GM18505 (cell line): ENCODE measurements around the gene SEMA3F.
"Not testable (repeated sequence)": the region's sequence is repeated elsewhere in the genome, so short reads cannot be mapped to it uniquely, and the experiment has no call there.

Experiments used
- ATAC-seq: cut with Tn5 transposase; IDR thresholded peaks from one replicate; pipeline ENCODE4 v1.9.1; 2021; ENCODE audit not compliant: unreplicated experiment
- POLR2A ChIP-seq: IDR thresholded peaks from 4 replicates; pipeline ENCODE4 v1.6.1; 2011; ENCODE audit warnings: borderline replicate concordance; ENCODE audit not compliant: insufficient read depth, insufficient read length; ENCODE audit errors: extremely low read depth

The SEMA3F gene

DNA sequence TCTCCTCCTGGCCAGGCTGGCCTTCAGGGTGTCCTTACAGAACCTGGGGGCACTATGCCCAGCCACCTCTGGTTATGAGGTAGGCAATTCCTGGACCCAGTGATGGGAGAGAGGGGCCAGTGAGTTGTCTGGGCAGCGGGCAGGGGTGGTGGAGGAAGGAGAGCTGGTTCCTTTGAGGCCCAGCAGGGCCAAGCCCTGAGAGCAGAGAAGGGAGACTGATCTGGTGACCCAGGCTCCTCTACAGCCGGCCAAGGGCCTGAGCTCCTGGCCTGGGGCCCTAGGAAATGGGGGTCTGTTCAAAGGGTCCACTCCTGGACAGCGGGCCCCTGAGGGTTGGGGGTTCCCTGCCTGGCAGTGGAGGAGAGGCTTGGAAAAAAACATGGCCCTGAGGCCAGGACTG is 57.8 kb downstream of the SEMA3F start:
- TF ChIP-seq POLR2A, result no peak

DNA sequence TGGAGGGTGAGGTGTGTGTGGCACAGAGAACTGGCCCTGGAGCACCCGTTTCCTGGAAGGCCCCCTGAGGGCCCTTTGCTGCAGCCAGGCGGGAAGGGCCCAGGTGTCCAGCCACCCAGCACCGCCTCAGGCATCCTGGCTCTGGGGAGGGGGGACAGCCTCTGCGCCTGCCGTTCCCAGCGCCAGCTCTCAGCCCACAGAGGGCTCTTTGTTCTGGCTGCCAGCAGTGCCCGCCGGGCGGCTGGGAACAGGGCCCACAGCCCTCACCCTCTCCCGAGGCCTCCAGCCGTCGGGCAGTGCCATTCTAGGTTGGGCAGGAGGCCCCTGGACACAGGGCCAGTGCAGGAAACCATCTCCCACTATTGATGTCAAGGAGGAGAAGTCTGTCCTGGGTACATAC is 58.2 kb downstream of the SEMA3F start:
- no peak for ATAC-seq
- no peak for TF ChIP-seq POLR2A

More for the DNA sequence above, 57.8 kb downstream of the SEMA3F start:
- no peak for ATAC-seq

DNA sequence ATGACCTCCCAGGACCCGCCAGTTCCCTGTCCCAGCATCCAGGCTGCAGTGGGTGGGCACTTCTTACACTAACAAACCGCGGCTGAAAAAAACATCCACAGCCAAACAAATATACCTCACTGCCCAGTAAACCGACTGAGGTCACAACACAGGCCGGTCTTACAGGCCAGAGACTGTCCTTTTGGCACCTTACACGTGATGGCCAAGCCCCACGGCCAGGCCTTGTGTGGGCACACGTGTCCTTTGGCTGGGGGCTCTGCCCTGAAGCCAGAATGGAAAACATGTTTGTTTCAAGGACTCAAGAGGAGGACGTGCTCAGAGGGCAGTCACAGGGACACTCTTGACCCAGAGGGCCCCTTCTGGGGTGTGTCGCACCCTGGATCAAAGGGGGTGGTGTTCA is 59.7 kb downstream of the SEMA3F start:
- ATAC-seq, result no peak
- no peak for TF ChIP-seq POLR2A

DNA sequence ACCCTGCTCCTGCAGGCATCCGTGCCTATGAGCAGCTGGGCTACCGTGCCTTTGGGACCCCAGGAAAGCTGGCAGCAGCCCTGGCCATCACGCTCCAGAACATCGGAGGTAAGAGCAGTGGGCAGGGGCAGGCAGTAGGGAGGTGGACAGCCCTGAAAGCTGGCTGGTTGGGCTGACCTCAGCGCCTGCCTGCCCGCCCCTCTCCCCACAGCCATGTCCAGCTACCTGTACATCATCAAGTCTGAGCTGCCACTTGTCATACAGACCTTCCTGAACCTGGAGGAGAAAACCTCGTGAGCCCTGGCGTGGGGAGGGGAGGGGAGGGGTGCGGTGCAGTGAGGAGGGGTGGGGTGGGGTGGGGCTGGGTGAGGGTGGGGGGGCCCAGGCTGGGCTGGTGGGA is 60.4 kb downstream of the SEMA3F start:
- TF ChIP-seq POLR2A, result no peak
- no peak for ATAC-seq

DNA sequence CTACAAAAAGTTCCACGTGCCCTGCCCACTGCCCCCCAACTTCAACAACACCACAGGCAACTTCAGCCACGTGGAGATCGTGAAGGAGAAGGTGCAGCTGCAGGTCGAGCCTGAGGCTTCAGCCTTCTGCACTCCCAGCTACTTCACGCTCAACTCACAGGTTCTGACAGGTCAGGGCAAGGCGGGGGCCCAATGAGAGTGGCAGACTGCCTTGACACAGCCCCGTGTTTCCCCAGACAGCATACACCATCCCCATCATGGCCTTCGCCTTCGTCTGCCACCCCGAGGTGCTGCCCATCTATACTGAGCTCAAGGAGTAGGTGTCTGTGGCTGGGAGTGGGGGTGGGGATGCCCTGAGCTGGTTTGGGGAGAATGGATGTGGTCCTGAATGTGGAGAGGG is 62.6 kb downstream of the SEMA3F start:
- no peak for TF ChIP-seq POLR2A

DNA sequence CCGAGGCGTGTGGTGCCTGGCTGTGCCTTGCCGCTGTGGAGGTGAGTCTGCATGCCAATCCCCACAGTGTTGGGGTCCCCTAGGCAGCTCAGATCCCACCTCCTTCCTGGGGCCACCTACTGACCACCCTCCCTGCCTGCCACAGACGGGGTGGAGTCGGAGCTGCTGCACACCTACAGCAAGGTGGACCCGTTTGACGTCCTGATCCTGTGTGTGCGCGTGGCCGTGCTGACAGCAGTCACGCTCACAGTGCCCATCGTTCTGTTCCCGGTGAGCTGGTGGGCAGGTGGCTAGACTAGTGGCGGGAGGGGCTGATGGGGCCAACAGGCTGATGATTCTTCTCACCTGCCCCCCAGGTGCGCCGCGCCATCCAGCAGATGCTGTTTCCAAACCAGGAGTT is 63.3 kb downstream of the SEMA3F start:
- TF ChIP-seq POLR2A, result no peak
- no peak for ATAC-seq

More for the DNA sequence above, 62.6 kb downstream of the SEMA3F start:
- no peak for ATAC-seq

DNA sequence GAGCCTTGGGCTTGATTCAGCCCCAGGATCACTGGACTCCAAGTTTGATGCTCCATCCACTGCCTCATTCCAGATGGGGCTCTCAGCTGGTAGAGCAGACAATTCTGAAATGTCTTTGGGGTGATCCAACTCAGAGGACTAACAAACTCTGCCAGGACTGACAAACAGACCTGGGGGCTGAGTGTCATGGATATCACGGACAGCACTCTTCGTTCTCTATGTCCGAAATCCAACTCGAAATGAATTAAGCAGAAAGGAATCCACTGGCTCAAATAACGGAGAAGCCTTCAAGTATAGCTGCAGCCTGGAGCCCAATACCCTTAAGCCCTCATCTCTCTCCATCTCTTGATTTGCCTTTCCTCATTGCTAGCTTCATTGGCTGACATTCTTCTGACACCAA is 64.2 kb downstream of the SEMA3F start:
- ATAC-seq, result no peak
- TF ChIP-seq POLR2A, result no peak

DNA sequence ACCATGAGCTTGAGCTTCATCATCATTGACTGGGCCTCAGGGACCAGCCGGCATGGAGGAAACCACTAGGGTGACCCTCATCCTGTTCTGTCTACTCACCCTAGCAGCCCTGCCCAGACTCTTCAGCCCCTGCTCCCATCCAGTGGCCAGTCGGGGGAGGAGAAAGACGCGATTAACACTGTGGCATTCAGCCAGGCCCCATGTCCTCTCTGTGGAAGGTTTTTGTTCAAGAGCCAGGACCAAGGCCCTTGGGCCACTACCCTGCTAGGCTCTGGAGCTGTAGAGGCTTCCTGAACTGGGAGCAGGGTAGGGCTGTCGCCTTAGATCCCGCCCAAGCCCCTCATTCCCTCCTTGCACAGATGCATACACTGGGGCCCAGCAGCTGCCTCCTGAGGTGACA is 65.0 kb downstream of the SEMA3F start:
- no peak for ATAC-seq
- no peak for TF ChIP-seq POLR2A

DNA sequence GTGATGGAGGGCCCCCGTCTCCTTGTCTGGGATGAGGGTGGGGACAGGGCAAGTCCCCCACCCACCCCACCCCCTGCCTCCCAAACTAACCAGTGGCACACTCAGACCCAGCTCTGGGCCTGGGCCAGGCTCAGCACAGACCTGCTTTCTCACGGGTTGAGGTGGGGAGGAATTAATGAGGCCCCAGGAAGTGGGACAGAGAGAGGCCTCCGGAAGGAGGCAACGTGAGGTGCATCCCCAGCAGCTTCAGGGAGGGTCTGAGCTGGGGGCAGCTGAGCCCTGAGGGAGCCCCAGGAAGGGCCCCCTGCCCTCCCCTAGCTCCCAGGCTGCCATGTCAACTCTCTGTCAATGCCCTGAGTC is 65.9 kb downstream of the SEMA3F start:
- TF ChIP-seq POLR2A, result no peak
- ATAC-seq, result no peak

DNA sequence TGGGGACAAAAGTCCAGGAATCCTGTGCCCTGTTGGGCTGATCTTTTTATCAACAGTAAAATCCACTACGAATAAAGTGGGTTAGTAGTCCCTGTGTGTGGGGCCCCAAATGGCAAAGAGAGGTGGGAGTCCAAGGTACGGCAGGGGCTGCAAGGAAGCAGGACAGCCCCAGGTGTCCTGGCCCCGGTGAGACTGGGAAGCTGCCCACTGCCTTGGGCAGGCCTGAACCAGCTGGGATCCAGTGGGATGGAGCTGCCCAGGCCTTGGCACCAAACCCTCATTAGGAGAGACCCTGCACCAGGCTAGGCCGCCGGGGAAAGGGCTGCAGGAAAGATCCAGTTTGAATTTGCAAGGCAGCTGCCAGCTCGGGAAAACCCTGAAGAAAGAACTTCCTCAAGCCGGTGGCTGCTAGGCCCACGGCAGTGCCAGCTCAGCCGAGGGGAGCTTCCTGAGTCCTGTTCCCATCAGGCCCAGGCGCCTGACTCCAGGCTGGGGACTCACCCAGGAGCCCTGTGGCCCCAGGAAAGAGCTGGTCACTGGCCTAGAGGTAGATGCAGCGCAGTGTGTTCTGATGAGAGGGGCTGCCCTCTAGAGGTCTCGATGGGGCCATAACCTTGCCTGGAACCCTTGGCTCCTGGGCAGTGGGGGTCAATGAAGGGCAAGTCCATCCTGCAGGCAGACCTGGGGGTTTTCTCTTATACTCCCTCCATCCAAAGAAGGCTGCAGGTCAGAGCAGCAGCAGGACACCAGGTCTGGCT is 66.5 kb downstream of the SEMA3F start:
- ATAC-seq, result no peak
- no peak for TF ChIP-seq POLR2A

DNA sequence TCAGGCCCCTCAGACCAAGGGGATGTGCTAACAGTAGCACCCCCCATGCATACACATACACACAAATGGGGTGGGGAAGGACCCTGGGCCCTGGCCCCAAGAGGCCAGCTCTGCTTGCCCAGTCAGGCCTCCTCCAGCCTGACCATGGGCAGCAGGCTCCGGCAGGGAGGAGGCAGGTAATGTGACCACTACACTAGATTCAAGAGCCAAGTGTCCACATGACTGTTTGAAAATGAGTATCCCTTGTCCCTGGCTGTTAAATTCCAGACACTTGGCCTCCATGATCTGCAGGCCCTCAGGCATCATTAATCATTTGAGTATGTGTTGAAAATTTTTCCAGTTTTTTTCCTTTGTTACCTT is 67.0 kb downstream of the SEMA3F start:
- TF ChIP-seq POLR2A, result no peak
- no peak for ATAC-seq

DNA sequence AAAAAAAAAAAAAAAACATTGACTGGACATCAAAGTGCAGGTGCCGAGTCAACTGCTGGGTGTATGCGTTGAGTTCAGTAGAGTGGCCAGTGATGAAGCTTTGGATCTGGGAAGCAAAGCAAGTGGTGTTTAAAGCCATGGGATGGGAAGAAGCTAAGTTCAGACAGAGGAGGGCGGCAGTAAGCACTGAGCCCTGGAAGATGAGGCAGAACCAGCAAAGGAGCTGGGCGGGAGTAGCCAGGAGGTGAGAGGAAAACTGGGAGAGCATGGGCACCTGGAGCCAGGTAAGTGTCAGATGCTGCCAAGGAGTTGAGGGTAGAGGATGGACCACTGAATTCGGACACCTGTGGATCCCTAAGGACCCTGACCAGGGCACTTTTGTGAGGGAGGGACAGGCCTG is 69.5 kb downstream of the SEMA3F start:
- no peak for ATAC-seq

DNA sequence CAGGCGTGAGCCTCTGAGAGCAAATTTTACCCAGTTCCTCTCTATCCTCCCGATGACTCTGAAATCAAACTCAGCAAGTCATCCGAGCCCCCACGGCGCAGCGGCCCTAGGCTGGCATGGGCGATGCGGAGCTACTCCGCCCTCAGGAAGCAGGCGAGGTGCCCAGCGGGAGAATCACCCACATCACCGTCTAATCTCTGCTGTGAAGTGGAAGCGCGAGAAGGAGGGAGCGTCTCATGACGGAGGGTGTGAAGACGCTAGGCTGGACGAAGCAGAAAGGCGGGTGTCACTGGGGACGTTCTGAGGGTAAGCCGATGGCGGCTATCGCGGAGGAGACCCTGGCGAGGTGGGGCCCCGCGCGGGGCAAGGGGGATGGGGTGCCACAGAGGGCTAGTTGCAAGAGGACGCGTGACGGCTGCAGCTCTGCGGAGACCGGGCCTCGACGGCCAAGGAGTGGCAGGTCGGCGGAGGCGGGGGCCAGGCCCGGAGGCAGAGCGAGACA is 71.8 kb downstream of the SEMA3F start:
- ATAC-seq, result peak; percentile 28
- TF ChIP-seq POLR2A, result no peak

More for the DNA sequence above, 69.5 kb downstream of the SEMA3F start:
- no peak for TF ChIP-seq POLR2A

DNA sequence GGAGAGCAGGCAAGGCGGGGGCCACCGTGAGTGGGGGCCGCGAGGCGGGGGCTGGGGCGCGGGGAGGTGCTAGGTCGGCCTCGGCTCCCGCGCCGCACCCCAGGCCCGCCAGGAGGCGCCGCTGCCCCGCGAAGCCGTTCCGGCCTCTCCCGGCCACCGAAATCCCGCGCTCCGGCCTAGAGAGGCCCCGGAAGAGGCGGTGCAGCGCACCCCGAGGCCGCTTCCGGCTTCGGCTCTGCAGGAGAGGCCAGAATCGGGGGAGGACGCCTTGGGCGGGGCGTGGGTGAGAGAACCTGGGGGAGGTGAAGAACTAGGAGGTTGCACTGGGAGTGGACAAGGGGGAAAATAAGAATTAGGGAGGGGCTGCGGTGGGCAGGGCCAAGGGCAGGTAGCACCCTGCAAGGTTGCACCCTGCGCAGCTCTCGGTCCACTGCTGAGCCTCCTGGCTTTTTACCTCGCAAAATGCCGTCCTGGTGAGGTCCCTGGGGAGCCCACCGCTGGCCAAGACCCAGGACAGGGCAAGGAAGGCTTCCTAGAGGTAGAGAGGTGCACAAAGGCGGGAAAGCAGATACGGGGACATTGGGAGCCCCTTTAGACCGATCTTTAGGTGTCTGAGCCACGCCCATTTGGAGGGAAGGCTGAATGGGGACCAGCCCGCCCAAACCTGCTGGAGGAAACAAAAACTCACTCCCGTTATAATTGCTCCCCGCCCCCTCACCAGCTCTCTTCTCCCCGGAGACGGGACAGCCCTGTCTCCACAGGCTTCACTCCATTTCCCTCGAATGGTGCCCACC is 72.5 kb downstream of the SEMA3F start:
- ATAC-seq, result peak; percentile 85
- peak; percentile 67 for TF ChIP-seq POLR2A

DNA sequence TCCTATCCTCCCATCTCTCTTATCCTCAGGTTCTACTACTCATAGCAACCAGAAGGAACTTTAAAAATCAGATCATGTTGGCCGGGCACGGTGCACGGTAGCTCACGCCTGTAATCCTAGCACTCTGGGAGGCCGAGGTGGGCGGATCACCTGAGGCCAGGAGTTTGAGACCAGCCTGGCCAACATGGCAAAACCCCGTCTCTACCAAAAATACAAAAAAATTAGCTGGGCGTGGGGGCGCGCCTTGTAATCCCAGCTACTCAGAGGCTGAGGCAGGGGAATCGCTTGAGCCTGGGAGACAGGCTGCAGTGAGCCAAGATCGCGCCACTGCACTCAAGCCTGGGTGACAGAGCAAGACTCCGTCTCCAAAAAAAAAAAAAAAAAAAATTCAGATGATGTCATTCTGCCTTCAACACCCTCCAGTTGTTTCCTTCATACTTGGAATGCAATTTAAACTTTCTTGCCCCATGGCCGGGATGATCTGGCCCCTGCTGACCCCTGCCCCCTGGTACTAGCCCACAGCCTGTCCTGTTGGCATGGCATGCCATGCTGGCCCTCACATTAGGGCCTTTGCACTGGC is 73.2 kb downstream of the SEMA3F start:
- ATAC-seq, result not testable (repeated sequence)
